GM12872 (cell line): ENCODE measurements around the gene MESD.

ENCODE experiments used
- TF ChIP-seq, protein P1 (sequence below): IDR thresholded peaks from 3 replicates; pipeline ENCODE4 v1.5.1; 2011; ENCODE audit warnings: low read depth, mild to moderate bottlenecking, low read length, moderate library complexity; ENCODE audit not compliant: insufficient read depth

MESD gene

DNA sequence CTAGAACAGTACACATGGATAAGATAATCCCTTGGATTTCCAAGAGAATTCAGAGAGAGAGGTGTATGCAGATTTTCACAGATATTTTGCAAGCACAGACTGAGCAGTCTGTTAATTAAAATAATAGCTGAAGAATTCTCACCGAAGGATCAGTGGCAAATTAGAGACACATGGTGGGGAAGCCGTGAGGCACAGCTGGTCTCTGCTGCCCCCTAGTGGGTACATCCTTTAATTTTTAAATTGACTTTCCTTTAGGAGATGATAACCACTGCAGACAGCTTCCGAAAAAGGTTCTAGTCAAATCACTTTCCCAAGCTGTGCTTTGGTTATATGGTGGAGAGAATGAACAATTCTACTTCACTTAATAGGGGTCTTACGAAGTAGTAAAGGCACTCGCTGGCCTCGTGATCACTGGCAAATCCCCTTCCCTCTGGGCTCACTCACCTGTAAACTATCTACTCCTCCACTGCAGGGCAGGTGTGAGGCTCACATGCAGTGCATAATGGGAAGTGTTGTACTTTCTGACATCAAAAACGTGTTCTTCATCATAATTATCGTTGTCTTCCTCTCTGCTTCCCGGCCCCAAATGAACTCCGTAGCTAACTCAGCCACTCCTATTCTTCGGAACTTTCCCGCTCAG is 19.5 kb downstream of the MESD start:
- TF ChIP-seq, protein P1, sequence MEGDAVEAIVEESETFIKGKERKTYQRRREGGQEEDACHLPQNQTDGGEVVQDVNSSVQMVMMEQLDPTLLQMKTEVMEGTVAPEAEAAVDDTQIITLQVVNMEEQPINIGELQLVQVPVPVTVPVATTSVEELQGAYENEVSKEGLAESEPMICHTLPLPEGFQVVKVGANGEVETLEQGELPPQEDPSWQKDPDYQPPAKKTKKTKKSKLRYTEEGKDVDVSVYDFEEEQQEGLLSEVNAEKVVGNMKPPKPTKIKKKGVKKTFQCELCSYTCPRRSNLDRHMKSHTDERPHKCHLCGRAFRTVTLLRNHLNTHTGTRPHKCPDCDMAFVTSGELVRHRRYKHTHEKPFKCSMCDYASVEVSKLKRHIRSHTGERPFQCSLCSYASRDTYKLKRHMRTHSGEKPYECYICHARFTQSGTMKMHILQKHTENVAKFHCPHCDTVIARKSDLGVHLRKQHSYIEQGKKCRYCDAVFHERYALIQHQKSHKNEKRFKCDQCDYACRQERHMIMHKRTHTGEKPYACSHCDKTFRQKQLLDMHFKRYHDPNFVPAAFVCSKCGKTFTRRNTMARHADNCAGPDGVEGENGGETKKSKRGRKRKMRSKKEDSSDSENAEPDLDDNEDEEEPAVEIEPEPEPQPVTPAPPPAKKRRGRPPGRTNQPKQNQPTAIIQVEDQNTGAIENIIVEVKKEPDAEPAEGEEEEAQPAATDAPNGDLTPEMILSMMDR: peak; percentile 76

DNA sequence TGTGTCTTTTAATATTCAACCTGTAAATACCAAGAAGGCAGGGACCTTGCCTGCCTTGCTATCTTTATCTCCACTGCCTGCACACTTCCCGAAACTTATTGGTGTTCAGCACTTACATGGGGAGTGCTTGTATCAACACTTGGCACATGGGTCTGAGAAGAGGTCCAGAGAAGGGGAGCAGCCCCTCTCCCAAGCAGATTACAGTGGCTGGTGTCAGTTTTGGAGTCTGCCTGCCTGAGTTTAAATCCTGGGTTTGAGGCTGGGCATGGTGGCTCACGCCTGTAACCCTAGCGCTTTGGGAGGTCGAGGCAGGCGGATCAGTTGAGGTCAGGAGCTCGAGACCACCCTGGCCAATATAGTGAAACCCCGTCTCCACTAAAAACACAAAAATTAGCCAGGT is 20.3 kb downstream of the MESD start:
- TF ChIP-seq, protein P1: no peak

DNA sequence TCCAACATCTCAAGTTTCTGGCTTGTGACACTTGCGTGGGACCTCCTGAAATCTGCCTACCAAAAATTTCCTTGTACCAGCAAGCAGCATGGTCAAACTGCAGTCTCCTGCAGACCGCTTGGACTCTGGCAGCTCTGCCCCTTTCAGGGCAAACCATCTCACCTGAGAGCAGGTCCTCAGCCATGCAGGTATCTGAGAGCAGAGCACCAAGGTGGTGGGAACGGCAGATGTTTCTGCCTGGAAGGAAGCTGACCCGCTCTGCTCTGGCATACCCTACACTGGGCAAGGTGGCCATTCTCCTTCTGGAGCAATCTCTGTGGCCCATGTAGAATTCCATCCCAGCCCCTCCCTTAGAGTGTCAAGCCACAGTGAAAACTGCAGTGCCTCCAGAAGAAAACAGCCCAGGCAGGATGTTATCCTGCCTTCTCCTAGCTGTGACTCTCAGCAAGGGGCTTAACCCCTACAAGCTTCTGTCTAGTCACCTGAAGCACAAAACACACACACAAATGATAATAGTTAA is 21.6 kb downstream of the MESD start:
- TF ChIP-seq, protein P1: no peak

DNA sequence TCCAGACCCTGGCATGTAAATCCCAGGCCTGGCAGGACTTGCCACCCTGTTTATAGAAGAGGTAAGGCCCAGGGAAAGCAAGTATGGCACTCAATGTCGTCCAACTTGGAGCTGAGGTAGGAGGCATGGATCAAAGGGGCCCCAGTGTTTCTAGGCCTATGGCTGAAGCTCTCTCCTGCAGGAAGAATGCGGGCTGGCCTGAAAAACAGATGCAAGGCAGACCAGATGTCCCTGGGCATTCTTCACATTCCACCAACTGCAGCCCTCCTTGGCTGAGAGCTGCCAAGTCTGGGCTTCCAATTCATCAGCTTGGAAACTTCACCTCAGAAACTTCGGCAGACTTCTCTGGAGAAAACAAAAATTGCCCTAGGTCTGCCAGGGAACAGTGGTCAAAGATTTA is 22.2 kb downstream of the MESD start:
- TF ChIP-seq, protein P1: no peak

DNA sequence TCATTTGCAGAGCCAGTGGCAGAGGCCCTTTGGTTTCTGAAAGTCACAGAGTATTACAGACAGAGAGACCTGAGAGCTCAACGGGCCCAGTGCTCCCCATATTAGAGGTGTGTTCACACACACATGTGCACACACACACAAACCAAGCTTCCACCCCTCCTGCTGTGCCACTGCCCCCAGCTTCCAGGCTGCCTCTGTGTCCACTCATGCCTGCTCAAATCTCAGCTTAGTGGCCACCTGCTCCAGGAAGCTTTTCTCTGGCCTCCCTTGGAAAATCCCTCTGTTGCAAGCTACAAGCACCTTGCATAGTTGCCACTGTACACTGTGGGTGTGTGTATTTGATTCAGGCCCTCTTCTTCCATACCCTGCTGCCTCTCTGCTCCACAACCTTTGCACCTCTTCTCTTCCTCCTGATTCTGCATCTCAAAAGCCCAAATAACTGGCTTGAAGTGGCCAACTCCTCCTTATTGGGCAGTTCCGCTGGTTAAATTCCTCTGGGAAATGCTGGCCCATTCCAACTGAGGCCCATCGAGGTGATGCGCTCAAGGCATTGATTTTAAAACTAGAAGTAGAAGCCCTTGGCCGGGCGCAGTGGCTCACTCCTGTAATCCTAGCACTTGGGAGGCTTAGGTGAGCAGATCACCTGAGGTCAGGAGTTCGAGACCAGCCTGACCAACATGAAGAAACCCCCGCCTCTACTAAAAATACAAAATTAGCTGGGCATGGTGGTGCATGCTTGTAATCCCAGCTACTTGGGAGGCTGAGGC is 23.0 kb downstream of the MESD start:
- TF ChIP-seq, protein P1: no peak

DNA sequence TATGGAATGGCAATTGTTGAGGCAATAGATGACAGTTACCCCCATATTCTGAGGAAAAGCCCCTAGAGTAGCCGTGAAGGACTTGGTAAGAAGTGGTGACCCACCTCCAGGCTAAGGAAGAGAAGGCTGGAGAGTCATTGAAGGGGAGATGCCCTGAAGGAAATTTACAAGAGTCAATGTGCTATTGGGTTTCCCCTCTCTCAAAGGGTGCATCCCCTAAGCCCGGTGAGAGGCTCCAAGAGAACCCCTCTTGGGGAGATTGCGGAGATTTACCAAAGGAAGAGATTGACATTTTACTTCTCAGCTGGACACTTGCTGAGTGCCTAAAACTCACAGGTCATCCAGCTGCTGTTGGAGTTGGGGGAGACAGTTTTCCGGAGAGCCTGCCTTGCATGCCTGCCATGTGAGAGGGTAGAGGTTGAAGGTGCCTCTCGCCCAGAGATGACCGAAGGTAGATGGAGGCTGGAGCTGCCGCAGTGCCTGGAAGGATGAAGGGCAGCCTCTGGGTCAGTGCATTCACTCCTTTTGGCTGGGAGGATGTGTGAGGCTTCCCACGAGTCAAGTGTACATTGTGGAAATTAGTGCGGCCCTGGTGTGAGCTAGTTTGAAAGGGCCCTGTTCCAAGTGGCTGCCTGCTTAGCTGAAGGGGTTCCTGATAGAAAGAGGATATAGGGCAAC is 30.7 kb downstream of the MESD start:
- TF ChIP-seq, protein P1: no peak

DNA sequence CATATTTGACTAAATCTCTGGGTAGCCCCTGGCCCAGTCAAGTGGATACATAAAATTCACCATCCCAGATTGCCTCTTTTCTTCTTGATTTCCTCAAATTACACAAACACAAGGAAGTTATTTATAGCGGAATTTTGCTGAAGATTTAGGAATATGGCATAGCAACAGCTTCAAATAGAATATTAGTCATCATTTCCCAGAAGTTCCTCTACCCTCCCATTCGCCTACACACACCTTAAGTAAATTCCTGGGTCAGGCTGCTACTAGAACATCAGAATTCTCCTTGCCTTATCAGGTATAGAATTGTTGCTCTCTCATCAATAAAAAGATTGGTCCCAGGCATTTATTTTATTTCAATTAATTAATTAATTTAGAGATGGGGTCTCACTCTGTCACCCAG is 31.6 kb downstream of the MESD start:
- TF ChIP-seq, protein P1: no peak
